HL-60 (cell line): ENCODE measurements around the gene CCDC90B.

Experiments
- DNase-seq, 2 experiments: peaks; one replicate each; pipeline ENCODE4 v3.0.0-alpha.2; 2010 to 2020; ENCODE audit warnings: low read depth in 1 of 2, low spot score in 1 of 2
- H3K27ac ChIP-seq: fragments of 250-450 bp; sonication (Bioruptor Pico); replicated peaks from 2 replicates; pipeline ENCODE4 v1.5.1; 2020; ENCODE audit warnings: mild to moderate bottlenecking, moderate library complexity
- H3K27me3 ChIP-seq: fragments of 250-450 bp; sonication (Bioruptor Pico); 2 replicates; pipeline ENCODE4 v1.5.1; 2021; ENCODE audit warnings: mild to moderate bottlenecking, moderate library complexity; ENCODE audit not compliant: insufficient read depth, poor library complexity, severe bottlenecking
- H3K4me3 ChIP-seq: replicated peaks from 2 replicates; pipeline ENCODE4 v1.5.1; 2011; ENCODE audit warnings: mild to moderate bottlenecking, control low read depth, low read length; ENCODE audit not compliant: insufficient read depth
- GABPA ChIP-seq: IDR thresholded peaks from 2 replicates; pipeline ENCODE4 v1.6.1; 2012; ENCODE audit warnings: low read depth
- POLR2AphosphoS5 ChIP-seq: IDR thresholded peaks from 2 replicates; pipeline ENCODE4 v1.6.1; 2012; ENCODE audit warnings: low read depth
- SPI1 ChIP-seq: IDR thresholded peaks from 2 replicates; pipeline ENCODE4 v1.6.1; 2012; ENCODE audit warnings: low read depth, mild to moderate bottlenecking, borderline replicate concordance
- TF ChIP-seq, protein P1 (sequence below): IDR thresholded peaks from 2 replicates; pipeline ENCODE4 v1.6.1; 2012; ENCODE audit warnings: low read depth; ENCODE audit not compliant: insufficient replicate concordance
- TF ChIP-seq, protein P2 (sequence below): IDR thresholded peaks from one replicate; pipeline ENCODE4 v1.5.1; 2011; ENCODE audit warnings: low read length, control low read depth, inconsistent platforms; ENCODE audit not compliant: insufficient read depth

CCDC90B gene

DNA sequence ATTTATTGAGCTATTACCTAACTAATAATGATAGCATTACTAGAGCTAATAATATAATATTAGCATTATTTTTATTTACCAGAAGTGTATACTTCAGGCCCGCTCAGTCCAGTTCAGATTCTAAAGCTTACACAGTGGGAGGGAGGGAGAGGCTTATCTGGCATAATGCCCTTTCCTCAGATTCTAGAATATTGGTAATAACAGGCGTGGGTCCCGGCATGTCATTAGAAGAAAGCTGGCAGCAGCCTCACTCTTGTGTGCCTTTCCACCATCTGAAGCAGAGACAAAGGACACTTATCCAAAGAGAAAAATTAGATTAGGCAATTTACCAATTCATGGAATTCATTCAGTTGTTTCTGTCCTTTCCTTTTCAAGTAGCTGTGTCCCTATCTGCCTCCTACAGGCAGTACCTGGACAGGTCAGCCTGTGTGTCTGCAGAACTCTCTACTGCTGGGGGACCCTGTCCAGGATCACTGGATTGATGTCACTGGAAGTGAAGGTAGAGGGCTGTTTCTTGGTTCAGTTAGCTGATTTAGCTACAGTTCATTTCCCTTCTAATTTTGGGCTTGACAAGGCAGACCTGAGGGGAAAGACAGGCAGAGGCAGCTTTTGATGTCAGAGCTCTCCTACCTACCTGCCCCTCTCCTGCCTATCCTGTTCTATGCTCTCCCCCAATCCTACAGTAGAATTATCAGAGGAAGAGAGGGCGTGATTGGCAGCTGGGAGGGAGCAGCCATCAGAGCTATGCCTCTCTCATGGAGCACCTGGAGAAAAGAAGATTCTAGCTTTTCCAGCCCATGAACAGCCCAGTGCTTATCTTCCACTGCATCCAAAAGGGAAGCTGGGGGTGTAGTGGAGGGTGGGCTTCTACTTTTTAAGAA lies 20.3 kb upstream of the CCDC90B start:
- no peak for DNase-seq
- H3K27me3 ChIP-seq = peaks cover 2% of the 10 kb centered on the region
- TF ChIP-seq GABPA = no peak
- no peak for TF ChIP-seq SPI1
- TF ChIP-seq POLR2AphosphoS5 = no peak
- TF ChIP-seq, protein P1, sequence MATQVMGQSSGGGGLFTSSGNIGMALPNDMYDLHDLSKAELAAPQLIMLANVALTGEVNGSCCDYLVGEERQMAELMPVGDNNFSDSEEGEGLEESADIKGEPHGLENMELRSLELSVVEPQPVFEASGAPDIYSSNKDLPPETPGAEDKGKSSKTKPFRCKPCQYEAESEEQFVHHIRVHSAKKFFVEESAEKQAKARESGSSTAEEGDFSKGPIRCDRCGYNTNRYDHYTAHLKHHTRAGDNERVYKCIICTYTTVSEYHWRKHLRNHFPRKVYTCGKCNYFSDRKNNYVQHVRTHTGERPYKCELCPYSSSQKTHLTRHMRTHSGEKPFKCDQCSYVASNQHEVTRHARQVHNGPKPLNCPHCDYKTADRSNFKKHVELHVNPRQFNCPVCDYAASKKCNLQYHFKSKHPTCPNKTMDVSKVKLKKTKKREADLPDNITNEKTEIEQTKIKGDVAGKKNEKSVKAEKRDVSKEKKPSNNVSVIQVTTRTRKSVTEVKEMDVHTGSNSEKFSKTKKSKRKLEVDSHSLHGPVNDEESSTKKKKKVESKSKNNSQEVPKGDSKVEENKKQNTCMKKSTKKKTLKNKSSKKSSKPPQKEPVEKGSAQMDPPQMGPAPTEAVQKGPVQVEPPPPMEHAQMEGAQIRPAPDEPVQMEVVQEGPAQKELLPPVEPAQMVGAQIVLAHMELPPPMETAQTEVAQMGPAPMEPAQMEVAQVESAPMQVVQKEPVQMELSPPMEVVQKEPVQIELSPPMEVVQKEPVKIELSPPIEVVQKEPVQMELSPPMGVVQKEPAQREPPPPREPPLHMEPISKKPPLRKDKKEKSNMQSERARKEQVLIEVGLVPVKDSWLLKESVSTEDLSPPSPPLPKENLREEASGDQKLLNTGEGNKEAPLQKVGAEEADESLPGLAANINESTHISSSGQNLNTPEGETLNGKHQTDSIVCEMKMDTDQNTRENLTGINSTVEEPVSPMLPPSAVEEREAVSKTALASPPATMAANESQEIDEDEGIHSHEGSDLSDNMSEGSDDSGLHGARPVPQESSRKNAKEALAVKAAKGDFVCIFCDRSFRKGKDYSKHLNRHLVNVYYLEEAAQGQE = no peak
- TF ChIP-seq, protein P2, sequence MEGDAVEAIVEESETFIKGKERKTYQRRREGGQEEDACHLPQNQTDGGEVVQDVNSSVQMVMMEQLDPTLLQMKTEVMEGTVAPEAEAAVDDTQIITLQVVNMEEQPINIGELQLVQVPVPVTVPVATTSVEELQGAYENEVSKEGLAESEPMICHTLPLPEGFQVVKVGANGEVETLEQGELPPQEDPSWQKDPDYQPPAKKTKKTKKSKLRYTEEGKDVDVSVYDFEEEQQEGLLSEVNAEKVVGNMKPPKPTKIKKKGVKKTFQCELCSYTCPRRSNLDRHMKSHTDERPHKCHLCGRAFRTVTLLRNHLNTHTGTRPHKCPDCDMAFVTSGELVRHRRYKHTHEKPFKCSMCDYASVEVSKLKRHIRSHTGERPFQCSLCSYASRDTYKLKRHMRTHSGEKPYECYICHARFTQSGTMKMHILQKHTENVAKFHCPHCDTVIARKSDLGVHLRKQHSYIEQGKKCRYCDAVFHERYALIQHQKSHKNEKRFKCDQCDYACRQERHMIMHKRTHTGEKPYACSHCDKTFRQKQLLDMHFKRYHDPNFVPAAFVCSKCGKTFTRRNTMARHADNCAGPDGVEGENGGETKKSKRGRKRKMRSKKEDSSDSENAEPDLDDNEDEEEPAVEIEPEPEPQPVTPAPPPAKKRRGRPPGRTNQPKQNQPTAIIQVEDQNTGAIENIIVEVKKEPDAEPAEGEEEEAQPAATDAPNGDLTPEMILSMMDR = no peak
- H3K27ac ChIP-seq = no peak overlapping the region
- H3K4me3 ChIP-seq = no peak overlapping the region

DNA sequence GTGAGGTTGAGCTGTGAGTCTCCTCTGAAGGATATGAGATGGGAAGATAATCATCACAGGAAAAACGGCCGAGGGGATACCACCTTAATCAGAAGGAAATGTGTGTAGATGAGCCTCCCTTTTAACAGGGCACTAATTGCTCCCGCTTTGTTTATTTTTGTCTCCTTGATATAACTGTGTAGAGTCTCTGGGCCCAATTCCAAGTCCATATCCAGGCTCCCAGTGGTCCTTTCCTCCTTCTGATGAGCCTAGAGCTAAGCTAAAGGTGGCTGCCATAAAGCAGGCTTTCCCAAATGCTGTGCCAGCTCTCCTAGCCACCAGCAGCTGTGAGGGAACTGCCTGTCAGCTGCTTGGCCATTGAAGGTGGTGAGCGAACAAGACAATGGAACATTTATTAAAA lies 17.1 kb upstream of the CCDC90B start:
- no peak for TF ChIP-seq GABPA
- TF ChIP-seq, protein P1 = no peak
- TF ChIP-seq, protein P2 = no peak
- Histone ChIP-seq H3K27ac (no peak overlapping the region), H3K27me3 (no peaks in the 10 kb centered on the region), H3K4me3 (no peak overlapping the region)
- no peak for DNase-seq

DNA sequence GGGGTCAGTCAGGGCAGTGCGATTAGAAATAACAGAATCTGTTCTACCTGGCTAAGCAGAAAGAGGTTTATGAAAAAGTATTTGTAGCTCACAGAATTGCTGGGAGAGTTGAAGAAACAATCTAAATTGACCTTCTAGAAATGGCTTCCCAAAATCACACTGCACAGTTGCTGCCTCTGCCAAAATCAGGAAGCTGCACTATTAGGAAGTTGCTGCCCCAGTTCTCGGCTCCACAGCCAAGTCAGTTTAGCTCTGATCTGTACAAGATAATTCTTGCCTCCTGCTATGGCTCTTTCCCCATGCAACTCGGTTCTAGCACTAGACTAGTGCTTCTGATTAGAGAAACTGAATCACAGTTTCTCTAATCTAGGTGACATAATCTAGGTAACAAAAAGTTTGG lies 16.0 kb upstream of the CCDC90B start:
- peak in 1 of 2 experiments; percentile 60 for DNase-seq
- Histone ChIP-seq H3K27ac (no peak overlapping the region), H3K4me3 (no peak overlapping the region), H3K27me3 (no peaks in the 10 kb centered on the region)
- peak; percentile 40; the same call in 1 of the 2 replicates for TF ChIP-seq SPI1
- TF ChIP-seq POLR2AphosphoS5 = no peak

DNA sequence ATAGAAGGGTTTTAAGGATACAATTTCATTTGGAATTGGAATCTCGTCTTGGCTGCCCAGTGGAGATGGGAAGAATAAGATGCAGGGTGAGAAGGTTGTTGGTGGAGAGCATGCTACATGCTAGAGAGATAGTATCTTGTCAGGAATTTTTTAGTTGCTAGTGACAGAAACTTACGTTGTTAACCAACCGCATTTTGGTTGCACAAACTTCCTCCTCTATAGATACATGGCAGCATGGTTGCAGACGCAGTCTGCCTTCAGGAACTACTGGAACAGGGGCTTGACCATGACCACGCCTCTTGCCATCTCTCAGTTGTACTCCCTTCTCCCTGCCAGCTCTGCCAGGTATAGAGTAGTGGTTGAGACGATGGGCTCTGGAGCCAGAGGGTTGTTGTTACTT lies 13.5 kb upstream of the CCDC90B start:
- Histone ChIP-seq H3K4me3 (no peak overlapping the region), H3K27ac (peak overlapping the region; percentile 50), H3K27me3 (no peaks in the 10 kb centered on the region)
- peak; percentile 38 to 69 for DNase-seq
- TF ChIP-seq, protein P2 = no peak
- TF ChIP-seq POLR2AphosphoS5 (no peak), SPI1 (no peak), GABPA (no peak)
- TF ChIP-seq, protein P1 = no peak
